Fibroblast of lung (primary cell): ENCODE measurements around the gene MT1A. TPM values are rescaled to one million over a fixed set of nuclear protein-coding genes. Genes with fewer than 3 reads are reported as not detected.

ENCODE experiments used
- DNase-seq, 2 donors: peaks; one replicate each; pipeline versions ENCODE4 v3.0.0 to v3.0.0-alpha.2; 2010; ENCODE audit warnings: low read depth in 2 of 2
- H2AFZ ChIP-seq: 2 replicates; pipeline ENCODE4 v1.5.1; 2012; ENCODE audit warnings: low read length, control low read depth, inconsistent platforms
- H3K27ac ChIP-seq: 2 replicates; pipeline ENCODE4 v1.5.1; 2011; ENCODE audit warnings: low read length, control low read depth; ENCODE audit not compliant: insufficient read depth
- H3K27me3 ChIP-seq: 2 replicates; pipeline ENCODE4 v1.5.1; 2011; ENCODE audit warnings: mild to moderate bottlenecking, low read length; ENCODE audit not compliant: control insufficient read depth, insufficient read depth
- H3K36me3 ChIP-seq: 2 replicates; pipeline ENCODE4 v1.5.1; 2011; ENCODE audit warnings: low read length; ENCODE audit not compliant: control insufficient read depth, insufficient read depth
- H3K4me1 ChIP-seq: 2 replicates; pipeline ENCODE4 v1.5.1; 2011; ENCODE audit warnings: low read length; ENCODE audit not compliant: control insufficient read depth, insufficient read depth; ENCODE audit errors: extremely low read depth
- H3K4me2 ChIP-seq: 2 replicates; pipeline ENCODE4 v1.5.1; 2011; ENCODE audit warnings: low read length, control low read depth; ENCODE audit not compliant: insufficient read depth; ENCODE audit errors: extremely low read depth
- H3K4me3 ChIP-seq, 4 experiments: fragments of 200-600 bp in 1 of 4; sonication (generic) in 1 of 4; replicated peaks in 1 of 4; 2 replicates each; pipeline ENCODE4 v1.5.1; 2011 to 2016; ENCODE audit warnings: low read length in 4 of 4, low read depth in 3 of 4, mild to moderate bottlenecking in 3 of 4, control low read depth in 2 of 4, inconsistent platforms in 1 of 4, mixed read lengths in 1 of 4; ENCODE audit not compliant: insufficient read depth in 1 of 4; ENCODE audit errors: control extremely low read depth in 1 of 4
- H3K79me2 ChIP-seq: 2 replicates; pipeline ENCODE4 v1.5.1; 2012; ENCODE audit warnings: mild to moderate bottlenecking, low read length, inconsistent platforms; ENCODE audit not compliant: control insufficient read depth, insufficient read depth
- H3K9ac ChIP-seq: 2 replicates; pipeline ENCODE4 v1.5.1; 2011; ENCODE audit warnings: mild to moderate bottlenecking, low read length, control low read depth; ENCODE audit not compliant: insufficient read depth
- H3K9me3 ChIP-seq: 2 replicates; pipeline ENCODE4 v1.5.1; 2012; ENCODE audit warnings: low read depth, low read length; ENCODE audit not compliant: control insufficient read depth, insufficient read depth
- H4K20me1 ChIP-seq: 2 replicates; pipeline ENCODE4 v1.5.1; 2011; ENCODE audit warnings: low read length; ENCODE audit not compliant: control insufficient read depth, insufficient read depth; ENCODE audit errors: extremely low read depth
- CTCF ChIP-seq, 2 donors: IDR thresholded peaks in 1 of 2; conservative IDR thresholded peaks in 1 of 2; 1 replicate in 1 of 2; 2 replicates in 1 of 2; pipeline ENCODE4 v1.5.1; 2011 to 2012; ENCODE audit warnings: low read length in 2 of 2, control low read depth in 1 of 2, inconsistent platforms in 1 of 2, low read depth in 1 of 2, mild to moderate bottlenecking in 1 of 2
- EZH2 ChIP-seq: IDR thresholded peaks from 2 replicates; pipeline ENCODE4 v1.5.1; 2012; ENCODE audit warnings: low read length, control low read depth, mild to moderate bottlenecking; ENCODE audit errors: missing control alignments
- polyA plus RNA-seq, 2 donors: library from polyadenylated mRNA; depleted of rRNA in 1 of 2; stranded (reverse) in 1 of 2; unstranded in 1 of 2; fragments of >200 nt; gene quantifications; 2 replicates each; pipeline ENCODE4 v1.2.1, GENCODE V29; 2011 to 2012; ENCODE audit warnings: missing spikeins in 1 of 2
- total RNA-seq: library from RNA; depleted of rRNA; stranded (reverse); fragments of >200 nt; gene quantifications from 2 replicates; pipeline ENCODE4 v1.2.1, GENCODE V29; 2014

The MT1A gene
- total and polyA plus RNA-seq, 2 donors (not counting 1 experiment from before 2014, with no cell fraction given): 2.9 to 5.3 TPM

GRCh38 chr16:56610017-56610608, 28.4 kb upstream of the MT1A start:
- Histone ChIP-seq H3K27ac (peak overlapping the region; percentile 99), H3K4me3 (peak overlapping the region; percentile 38 to 85 (median 82)), H3K9ac (peak overlapping the region; percentile 80), H3K4me1 (peaks cover 48% of the 10 kb centered on the region), H4K20me1 (no peaks in the 10 kb centered on the region), H2AFZ (no peak overlapping the region), H3K36me3 (no peaks in the 10 kb centered on the region), H3K4me2 (peak overlapping the region; percentile 90), H3K27me3 (no peaks in the 10 kb centered on the region), H3K9me3 (no peaks in the 10 kb centered on the region), H3K79me2 (peaks cover 11% of the 10 kb centered on the region)
- DNase-seq: peak; percentile 90 to 96
- TF ChIP-seq EZH2 (no peak), CTCF (conservative IDR thresholded peaks at IDR 0.05 in 1 of 2, IDR thresholded peaks at IDR 0.05 in 1 of 2; ENCODE audit: low read depth in 1 of 2, low read length in 2 of 2) (no peak)

GRCh38 chr16:56610609-56611111, 27.8 kb upstream of the MT1A start:
- H3K9me3 ChIP-seq: no peaks in the 10 kb centered on the region
- H3K4me1 ChIP-seq: peaks cover 48% of the 10 kb centered on the region
- peak; percentile 27 to 39 for DNase-seq
- no peaks in the 10 kb centered on the region for H3K36me3 ChIP-seq
- H3K4me2 ChIP-seq: peak overlapping the region; percentile 90
- H3K4me3 ChIP-seq: peak overlapping the region in 3 of 4 experiments; percentile 38 to 84 (median 81)
- H4K20me1 ChIP-seq: no peaks in the 10 kb centered on the region
- TF ChIP-seq CTCF (conservative IDR thresholded peaks at IDR 0.05 in 1 of 2, IDR thresholded peaks at IDR 0.05 in 1 of 2; ENCODE audit: low read depth in 1 of 2, low read length in 2 of 2): no peak
- TF ChIP-seq EZH2: no peak
- no peak overlapping the region for H2AFZ ChIP-seq
- peak overlapping the region; percentile 80 for H3K9ac ChIP-seq
- H3K27me3 ChIP-seq: no peaks in the 10 kb centered on the region
- peak overlapping the region; percentile 99 for H3K27ac ChIP-seq
- H3K79me2 ChIP-seq: peaks cover 11% of the 10 kb centered on the region

- peaks cover 42% of the 10 kb centered on the region for H3K4me1 ChIP-seq
- H4K20me1 ChIP-seq: no peaks in the 10 kb centered on the region
- H3K9ac ChIP-seq: peak overlapping the region; percentile 16
- peak overlapping the region; percentile 20 for H3K4me2 ChIP-seq
- no peaks in the 10 kb centered on the region for H3K36me3 ChIP-seq
- no peak overlapping the region for H2AFZ ChIP-seq
- H3K27me3 ChIP-seq: no peaks in the 10 kb centered on the region
- DNase-seq: peak; percentile 49 to 74
- peak overlapping the region; percentile 99 for H3K27ac ChIP-seq
- H3K9me3 ChIP-seq: no peaks in the 10 kb centered on the region
- peaks cover 11% of the 10 kb centered on the region for H3K79me2 ChIP-seq
- TF ChIP-seq EZH2: no peak
- TF ChIP-seq CTCF (conservative IDR thresholded peaks at IDR 0.05 in 1 of 2, IDR thresholded peaks at IDR 0.05 in 1 of 2; ENCODE audit: low read depth in 1 of 2, low read length in 2 of 2): no peak
- no peak overlapping the region for H3K4me3 ChIP-seq
These were observed 27.1 kb upstream of the MT1A start for GRCh38 chr16:56611281-56611833.
